NCI-H460 (cell line): ENCODE results near the gene MFGE8. TPM values are rescaled to one million over a fixed set of nuclear protein-coding genes. Genes with fewer than 3 reads are reported as not detected.
"Not testable (repeated sequence)": the region's sequence is repeated elsewhere in the genome, so short reads cannot be mapped to it uniquely, and the experiment has no call there.

Experiments
- DNase-seq: peaks from one replicate; pipeline ENCODE4 v3.0.0-alpha.2; 2016; ENCODE audit warnings: low read depth; ENCODE audit errors: extremely low read depth
- polyA plus RNA-seq: library from polyadenylated mRNA; depleted of rRNA; stranded (reverse); fragments of >200 nt; gene quantifications from 2 replicates; pipeline ENCODE4 v1.2.3, GENCODE V29; 2014; cell fraction: nucleus; rRNA removed
- total RNA-seq: library from RNA; depleted of rRNA; stranded (reverse); fragments of >200 nt; shearing (Covaris generic); gene quantifications from 2 replicates; pipeline ENCODE4 v1.2.3, GENCODE V29; 2014; rRNA removed

Gene MFGE8, protein sequence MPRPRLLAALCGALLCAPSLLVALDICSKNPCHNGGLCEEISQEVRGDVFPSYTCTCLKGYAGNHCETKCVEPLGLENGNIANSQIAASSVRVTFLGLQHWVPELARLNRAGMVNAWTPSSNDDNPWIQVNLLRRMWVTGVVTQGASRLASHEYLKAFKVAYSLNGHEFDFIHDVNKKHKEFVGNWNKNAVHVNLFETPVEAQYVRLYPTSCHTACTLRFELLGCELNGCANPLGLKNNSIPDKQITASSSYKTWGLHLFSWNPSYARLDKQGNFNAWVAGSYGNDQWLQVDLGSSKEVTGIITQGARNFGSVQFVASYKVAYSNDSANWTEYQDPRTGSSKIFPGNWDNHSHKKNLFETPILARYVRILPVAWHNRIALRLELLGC
- total RNA-seq, result 60.7 and 67.1 TPM in 2 replicates
- polyA plus RNA-seq, result 219 and 243 TPM in 2 replicates

DNA sequence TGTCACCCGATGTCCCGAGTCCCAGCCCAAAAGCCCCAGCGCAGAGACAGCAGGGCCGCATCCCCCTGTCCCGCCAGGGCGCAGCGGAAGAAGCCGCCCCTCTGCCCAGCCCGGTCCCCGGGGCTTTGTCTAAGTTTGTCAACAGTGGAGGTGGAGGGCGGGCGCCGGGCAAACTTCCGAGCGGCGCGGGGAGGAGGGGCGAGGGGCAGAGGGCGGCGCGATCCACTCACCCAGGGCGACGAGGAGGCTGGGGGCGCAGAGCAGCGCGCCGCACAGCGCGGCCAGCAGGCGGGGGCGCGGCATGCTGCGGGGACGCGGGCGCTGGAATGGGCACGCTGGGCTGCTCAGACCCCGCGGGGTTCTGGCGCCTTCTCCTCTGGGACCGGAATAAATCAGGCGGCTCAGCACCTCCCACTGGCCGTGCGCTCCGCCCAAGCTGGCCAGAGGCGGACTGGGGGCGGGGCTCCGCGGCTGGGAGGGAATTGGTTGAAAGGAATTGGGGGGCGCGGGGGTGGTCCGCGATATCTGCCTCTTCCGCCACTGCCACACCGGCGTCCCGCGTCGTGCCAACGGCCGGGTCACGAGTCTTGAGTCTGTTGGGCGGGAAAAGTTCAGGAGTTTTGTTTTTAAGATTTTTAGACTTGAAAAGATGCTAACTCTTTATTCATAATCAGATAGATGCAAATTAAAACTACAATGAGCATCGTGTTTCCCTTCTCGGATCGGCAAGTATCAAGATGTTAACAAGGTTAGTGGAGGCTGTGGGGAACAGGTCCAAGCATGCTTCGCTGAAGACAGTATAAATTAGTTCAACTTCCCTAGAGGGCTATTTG, at the start of gene MFGE8:
Gene MFGE8 (minus strand): TSS at position 363 of the 833 bp plus-strand sequence. CDS start 60 bp downstream, at position 303.
- DNase-seq, result peak; percentile 65

DNA sequence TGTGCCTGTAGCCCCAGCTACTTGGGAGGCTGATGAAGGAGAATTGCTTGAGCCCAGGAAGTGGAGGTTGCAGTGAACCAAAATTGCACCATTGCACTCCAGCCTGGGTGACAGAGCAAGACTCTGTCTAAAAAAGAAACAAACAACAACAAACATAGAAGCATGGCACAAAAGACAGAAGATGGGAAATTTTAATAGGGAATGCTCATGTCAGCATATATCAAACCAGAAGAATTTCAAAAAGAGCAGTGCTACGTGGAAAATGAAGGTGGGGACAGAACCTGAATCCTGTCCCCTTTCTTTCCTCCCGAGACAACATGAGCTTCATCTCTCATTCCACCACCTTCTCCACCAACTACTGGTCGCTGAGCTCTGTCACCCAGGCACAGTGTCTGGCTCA, 46.3 kb upstream of the MFGE8 start:
- DNase-seq, result no peak

DNA sequence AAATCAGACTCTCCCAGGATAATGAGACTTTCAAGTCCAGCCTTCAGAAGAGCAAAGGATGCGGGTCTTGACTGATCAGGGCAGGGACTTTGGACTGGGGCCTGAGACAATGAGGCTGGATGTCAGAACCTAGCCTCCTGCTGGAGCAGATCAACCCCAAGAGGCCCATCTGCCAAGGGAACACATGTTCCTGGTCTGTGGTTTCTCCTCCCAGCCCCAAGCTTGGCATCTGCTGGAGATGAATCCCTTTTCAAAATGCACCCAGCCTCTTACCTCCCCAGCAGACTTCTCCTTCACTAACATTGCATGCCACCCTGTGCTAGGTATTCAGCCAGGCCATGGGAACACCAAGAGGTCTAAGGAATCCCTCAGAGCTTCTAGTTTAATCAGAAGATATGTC, 43.7 kb upstream of the MFGE8 start:
- DNase-seq, result no peak

DNA sequence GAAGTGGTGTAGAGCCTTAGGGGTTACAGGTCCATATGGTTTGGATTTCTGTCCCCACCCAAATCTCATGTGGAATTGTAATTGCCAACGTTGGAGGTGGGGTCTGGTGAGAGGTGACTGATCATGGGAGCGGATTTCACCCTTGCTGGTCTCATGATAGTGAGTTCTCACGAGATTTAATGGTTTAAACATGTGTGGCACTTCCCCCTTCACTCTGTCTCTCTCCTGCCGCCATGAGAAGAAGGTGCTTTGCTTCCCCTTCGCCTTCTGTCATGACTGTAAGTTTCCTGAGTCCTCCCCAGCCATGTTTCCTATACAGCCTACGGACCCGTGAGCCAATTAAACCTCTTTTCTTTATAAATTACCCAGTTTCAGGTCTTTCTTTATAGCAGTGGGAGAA, 43.1 kb upstream of the MFGE8 start:
- no peak for DNase-seq

DNA sequence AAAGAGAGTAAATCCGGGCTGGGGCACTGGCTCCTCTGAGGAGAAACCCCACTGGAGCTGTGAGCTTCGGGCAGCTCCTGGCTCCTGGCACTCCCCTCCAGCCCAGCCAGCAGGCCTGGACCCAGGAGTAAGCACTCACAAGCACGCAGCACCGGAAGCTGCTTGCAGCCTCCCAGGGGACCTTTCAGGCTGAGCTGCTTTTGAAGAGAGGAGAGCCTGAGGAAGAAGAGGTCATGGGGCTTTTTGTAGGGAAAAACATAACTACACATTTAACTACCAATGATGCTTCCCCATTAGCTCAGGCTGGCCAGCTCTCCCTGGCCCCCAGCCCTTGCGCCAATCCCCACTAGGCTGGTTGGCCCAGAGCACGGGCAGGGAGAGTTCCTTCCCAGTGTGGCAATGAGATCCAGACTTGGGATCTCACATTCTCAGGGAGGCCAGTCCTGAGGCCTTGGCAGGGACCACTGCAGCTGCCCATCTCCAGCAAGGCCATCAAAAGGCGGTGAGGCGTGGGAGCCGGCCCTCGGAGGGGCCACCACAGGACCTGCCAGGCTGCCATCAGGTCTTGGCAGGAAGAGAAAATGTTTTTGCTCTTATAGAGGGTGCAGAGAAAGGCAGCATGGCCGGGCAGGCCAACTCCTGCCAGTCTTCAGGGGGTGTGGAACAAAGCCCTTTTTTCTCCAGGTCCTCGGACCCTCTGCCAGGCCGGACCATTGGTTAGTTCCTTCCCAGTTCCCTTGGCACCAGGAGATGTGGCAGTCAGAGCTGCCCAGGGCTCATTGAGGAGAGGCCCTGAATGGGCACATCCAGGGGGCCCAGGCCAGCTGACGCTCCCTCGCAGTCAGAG, 41.5 kb upstream of the MFGE8 start:
- peak; percentile 3 for DNase-seq

DNA sequence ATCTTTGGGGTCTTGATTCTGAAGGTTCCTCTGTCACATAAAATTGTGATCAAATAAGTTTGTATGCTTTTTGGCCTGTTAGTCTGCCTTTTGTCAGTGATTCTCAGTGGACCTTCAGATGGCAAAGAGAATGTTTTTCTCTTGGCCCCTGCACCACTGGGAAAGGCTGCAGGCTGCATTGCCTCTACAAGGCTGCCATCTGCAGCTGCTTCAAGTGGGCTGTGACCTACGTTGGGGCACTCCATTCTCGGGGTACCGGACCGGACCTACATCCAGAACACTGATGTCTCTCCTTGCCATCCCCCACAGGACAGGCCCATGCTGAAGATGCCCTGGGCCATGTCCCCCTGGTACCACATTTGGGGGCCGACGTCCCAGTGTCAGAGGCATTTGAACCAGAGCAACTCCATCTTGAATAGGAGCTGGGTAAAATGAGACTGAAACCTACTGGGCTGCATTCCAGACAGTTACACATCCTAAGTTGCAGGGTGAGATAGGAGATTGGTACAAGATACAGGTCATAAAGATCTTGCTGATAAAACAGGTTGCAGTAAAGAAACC, 37.5 kb upstream of the MFGE8 start:
- no peak for DNase-seq

DNA sequence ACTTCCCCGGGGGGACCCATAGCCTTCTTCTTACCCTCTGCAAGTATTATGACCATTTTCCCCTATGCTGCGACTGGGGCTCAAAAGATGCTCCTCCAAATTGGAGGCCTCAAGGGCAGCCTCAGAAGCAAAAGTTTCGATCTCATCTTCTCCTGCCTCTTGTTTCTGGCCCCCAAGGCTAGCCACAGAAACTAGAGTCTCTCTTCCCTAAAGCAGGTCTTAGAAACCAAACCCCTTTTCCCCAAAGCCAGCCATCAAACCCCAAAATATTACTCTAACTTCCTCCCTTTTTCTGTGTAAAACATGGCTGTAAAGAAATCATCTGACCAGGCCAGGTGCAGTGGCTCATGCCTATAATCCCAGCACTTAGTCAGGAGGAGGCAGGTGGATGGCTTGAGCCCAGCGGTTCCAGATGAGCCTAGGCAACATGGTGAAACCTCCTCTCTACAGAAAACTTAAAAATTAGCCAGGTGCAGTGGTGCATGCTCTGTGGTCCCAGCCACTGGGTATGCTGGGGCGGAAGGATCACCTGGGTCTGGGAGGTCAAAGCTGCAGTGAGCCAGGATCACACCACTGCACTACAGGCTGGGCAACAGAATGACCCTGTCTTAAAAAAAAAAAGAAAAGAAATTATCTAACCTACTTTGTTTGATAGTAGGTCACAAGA, 36.7 kb upstream of the MFGE8 start:
- DNase-seq, result no peak

DNA sequence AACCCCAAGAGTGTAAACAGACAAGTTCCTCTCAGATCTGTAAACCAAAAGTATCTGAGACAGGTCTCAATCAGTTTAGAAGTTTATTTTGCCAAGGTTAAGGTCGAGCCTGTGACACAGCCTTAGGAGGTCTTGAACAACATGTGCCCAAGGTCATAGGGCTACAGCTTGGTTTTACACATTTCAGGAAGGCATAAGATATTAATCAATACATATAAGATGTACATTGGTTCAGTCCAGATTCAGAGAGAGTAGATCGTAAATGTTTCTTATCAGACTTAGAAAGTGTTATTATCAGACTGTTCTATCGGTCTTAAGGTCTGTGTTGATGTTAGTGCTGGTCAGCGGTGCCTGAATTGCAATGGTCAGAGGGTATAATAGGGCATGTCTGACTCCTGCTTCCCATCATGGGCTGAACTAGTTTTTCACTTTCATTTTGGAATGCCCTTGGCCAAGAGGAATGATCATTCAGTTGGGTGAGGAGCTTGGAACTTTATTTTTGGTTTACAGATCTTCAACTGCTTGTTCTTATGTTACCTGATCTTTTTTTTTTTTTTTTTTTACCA, 27.0 kb upstream of the MFGE8 start:
- no peak for DNase-seq

DNA sequence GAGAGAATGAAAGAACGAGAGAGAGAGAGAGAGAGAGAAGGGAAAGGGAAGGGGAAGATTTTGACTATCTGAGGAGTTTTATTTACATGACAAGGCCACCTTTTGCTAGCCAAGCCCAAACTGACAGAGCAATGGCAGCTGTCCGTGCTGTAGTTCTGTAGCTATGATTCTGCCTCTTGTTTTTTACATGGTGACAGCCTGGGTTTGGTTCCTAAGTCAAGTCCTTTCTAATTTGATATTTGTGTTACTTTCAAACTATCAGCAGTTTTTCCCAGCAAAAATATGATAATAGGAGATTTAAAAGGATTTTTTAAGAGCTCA, 26.3 kb upstream of the MFGE8 start:
- DNase-seq, result no peak

DNA sequence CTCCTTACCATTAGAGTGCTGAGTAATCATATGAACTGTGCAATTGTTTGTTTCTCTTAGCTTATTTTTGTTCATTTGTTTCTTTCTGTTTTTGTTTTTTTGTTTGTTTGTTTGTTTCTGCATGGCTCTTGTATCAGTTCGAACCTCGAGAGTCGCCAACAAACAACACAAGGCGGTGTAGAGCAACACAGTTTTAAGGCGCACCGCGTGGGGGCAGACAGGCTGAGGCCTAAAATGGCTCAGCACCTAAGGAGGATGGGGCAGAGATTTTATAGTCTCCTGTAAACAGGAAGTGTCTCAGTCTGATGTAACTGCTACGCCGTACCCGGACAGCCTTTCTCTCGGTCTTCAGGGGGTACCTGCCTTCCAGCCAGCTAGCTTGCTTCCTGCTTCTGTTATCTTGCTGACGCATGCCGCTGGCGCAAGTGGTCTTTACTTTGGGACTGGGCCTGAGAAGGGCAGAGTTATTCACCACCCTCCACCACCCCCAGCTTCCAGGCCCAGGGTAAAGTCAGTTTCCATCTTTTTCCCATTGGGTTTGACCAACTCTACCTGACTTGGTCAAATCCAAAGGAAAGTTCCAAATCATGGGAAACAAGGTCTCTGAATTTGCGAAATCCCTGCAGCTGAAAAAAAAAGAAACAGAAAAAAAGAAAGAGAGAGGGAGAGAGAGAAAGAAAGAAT, 25.8 kb upstream of the MFGE8 start:
- DNase-seq, result no peak

DNA sequence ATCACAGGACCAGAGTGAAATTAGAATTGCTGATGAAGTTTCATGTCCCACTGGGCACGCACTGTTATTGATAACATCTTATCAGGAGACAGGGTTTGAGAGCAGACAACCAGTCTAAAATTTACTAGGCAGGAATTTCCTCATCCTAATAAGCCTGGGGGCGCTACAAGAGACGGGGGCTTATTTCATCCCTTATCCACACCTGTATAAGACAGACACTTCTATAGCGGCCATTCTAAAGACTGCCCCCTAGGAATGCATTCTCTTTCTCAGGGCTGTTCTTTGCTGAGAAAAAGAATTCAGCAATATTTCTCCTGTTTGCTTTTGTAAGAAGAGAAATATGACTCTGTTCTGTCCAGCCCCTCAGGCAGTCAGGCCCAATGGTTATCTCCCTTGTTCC, 21.3 kb upstream of the MFGE8 start:
- DNase-seq, result not testable (repeated sequence)

DNA sequence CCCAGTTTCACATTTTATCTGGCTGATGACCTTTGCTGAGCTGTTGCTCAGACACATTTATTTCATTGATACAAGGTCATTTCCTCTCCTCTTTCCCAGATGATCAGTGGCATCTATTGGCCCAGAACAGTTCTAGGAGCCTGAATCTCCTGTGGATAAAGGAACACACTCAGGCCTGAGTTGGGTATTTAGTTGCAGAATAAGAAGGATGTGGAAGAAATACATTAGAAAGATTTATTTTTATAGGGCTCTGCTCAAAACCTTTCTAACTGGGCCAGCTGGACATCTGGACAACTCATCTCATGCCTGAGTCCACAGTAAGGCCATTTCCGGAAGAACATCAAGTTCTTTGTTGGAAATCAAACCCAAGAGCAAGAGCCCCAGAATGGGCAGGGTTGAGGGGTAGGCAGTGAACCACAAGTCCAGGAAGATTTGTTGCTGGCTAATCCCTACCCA, 19.7 kb upstream of the MFGE8 start:
- no peak for DNase-seq

DNA sequence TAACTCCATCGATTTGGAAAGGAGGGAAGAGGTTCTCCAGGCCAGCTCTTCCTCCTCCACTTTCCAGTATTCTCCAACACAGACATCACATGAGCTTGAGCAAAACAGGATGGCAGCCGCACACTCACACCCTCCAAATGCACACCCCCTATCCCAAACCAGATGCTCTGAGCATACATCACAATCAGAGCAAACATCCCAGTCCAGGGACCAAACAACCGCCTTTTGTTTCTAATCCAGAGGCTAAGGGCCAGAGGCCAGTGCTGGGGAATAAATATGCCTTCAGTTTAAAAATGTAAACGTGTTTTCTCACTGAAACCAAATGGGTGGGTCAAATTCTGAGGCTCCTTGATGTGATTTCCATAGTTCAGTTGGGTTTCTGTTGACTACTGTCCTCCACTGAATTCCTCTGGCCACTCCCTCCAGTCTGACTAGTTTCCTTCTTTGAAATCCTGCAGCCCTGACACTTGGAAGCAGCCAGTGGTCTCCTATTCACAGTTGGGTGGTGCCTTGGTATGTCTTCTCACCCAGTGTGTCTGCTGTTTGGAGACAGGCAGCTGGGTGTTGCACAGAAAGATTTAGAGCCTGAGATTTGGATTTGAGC, 19.2 kb upstream of the MFGE8 start:
- DNase-seq, result no peak

DNA sequence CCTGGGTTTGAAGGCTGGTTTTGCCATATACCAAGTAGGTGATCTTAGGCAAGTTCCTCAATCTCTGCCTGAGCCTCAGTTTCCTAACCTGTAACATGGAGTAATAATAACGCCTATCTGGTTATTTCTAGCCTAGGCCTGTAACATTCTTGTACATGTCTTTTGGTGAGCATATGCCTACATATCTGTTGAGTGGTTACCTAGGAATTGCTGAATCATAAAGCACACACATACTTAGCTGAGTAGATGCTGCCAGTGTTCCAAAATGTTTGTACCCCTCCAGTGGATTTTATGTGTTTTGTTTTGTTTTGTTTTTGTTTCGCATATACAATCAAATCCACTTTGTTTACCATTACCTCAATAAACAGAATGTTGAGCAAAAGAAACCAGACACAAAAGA, 17.4 kb upstream of the MFGE8 start:
- no peak for DNase-seq

DNA sequence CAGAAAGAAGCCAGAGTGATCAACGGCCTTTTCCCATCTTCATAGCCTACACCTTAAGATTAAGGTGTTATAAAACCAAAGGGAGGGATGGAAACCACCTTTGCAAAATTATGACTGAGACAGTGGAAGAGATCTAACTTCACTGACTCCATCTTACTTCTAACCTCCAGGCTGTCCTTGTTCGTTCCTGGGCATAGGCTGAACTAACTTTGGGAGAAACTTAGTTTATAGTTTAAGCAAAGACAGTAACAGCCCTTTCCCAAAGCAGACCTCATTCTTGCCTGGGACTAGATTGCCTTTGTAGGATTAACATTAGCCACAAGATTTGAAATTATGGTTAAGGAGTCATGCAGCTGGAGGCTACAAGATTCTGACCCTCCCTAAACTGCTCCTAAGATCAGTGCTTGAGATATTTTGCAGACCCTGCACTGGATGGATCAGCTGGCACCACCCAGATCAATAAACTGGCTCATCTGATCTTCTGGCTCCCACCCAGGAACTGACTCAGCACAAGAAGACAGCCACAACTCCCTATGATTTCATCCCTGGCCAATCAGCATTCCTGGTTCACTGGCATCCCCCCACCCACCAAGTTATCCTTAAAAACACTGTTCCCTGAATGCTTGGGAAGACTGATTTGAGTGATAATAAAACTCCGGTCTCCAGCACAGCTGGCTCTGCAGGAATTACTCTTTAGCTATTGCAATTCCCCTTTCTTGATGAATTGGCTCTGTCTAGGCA, 16.3 kb upstream of the MFGE8 start:
- not testable (repeated sequence) for DNase-seq

DNA sequence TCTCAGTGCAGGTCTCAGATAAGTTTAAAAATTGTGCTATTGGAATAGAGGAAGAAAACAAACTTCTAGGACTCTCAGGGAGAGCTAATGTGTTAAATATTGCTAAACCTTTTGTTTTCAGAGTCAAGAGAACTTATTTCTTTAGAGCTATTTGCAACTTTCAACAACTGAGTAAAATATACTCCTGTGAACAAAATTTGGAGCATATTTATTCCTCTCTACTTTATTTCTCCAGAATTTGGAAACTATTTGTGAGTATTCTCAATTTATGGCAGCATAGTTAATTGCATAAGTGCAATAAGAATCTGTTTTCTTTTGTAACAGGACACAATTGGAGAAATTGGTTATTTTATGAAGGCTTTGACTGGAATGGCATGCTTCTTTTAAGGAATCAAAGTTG, 15.0 kb upstream of the MFGE8 start:
- DNase-seq, result not testable (repeated sequence)

DNA sequence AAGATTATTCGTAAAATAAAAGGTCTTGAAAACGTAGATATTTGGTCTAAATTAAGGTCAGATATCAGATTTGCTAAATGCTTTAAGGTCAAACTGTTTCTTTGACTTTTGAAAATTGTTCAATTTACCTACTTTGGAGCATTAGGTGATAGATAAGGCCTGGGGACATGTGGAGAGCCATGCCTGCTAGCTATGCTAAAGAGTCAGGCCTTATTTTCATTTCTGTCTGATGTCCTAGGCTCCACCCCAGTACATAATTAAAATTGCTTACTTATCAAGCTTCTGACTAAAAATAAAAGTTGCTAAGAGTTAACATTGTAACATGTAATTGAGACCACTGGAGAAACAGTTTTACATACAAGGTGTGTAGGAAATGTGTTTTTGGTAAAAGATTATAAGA, 12.5 kb upstream of the MFGE8 start:
- not testable (repeated sequence) for DNase-seq

DNA sequence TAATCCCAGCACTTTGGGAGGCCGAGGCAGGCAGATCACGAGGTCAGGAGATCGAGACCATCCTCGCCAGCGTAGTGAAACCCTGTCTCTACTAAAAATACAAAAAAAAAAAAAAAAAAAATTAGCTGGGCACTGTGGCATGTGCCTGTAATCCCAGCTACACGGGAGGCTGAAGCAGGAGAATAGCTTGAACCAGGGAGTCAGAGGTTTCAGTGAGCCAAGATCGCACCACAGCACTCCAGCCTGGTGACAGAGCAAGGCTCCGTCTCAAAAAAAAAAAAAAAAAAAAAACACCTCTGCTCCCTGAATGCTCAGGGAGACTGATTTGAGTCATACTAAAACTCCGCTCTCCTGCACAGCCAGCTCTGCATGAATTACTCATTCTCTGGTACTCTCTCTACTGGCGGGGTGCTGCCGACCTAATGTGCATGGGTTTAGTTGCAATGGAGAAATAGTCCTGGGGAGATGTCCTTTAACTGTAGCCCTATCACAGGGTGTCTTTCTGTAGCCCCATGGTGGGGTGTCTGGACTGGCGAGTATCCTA, 7.8 kb upstream of the MFGE8 start:
- DNase-seq, result not testable (repeated sequence)
